HUES64 (cell line): ENCODE results near the gene XPR1.
"Not testable (repeated sequence)": the region's sequence is repeated elsewhere in the genome, so short reads cannot be mapped to it uniquely, and the experiment has no call there.

Experiments used
- H3K27ac ChIP-seq: 2 replicates; pipeline ENCODE4 v1.7.0; 2013; ENCODE audit warnings: low read depth, low read length, inconsistent platforms
- H3K27me3 ChIP-seq: 2 replicates; pipeline ENCODE4 v1.6.1; 2013; ENCODE audit warnings: mild to moderate bottlenecking, low read length; ENCODE audit not compliant: insufficient read depth
- H3K36me3 ChIP-seq: 2 replicates; pipeline ENCODE4 v1.6.1; 2013; ENCODE audit warnings: mild to moderate bottlenecking, low read length; ENCODE audit not compliant: insufficient read depth
- H3K4me1 ChIP-seq: 2 replicates; pipeline ENCODE4 v1.6.1; 2013; ENCODE audit warnings: mild to moderate bottlenecking, low read length, moderate library complexity; ENCODE audit not compliant: insufficient read depth
- H3K4me3 ChIP-seq: 2 replicates; pipeline ENCODE4 v1.5.1; 2013; ENCODE audit warnings: mild to moderate bottlenecking, low read length, moderate library complexity
- H3K9ac ChIP-seq: 2 replicates; pipeline ENCODE4 v1.6.1; 2013; ENCODE audit warnings: mild to moderate bottlenecking, low read depth, low read length
- H3K9me3 ChIP-seq: 2 replicates; pipeline ENCODE4 v1.6.1; 2013; ENCODE audit warnings: low read depth, low read length; ENCODE audit not compliant: insufficient read depth
- WGBS: fragments of 150-250, 120-280 bp; methylation state at CpG from one replicate; pipeline ENCODE4 v1.1.7; 2013; ENCODE audit warnings: missing lambda C conversion rate; 5-methylcytosine and 5-hydroxymethylcytosine counted together

XPR1 gene

GRCh38 chr1:180683117-180683516, 51.3 kb downstream of the XPR1 start:
- WGBS, result 100% methylated on average over 2 of the region's 3 CpGs
- H3K9ac ChIP-seq, H3K27me3 ChIP-seq, H3K36me3 ChIP-seq, H3K4me3 ChIP-seq, H3K4me1 ChIP-seq, H3K9me3 ChIP-seq, H3K27ac ChIP-seq: not testable (repeated sequence)

GRCh38 chr1:180691322-180691913, 59.6 kb downstream of the XPR1 start:
- H3K4me1 ChIP-seq, result peaks cover 24% of the 10 kb centered on the region
- H3K9ac ChIP-seq, result no peak overlapping the region
- WGBS, result 75% methylated on average over 2 of the region's 2 CpGs
- H3K9me3 ChIP-seq, result no peaks in the 10 kb centered on the region
- no peaks in the 10 kb centered on the region for H3K27me3 ChIP-seq
- H3K27ac ChIP-seq, result no peak overlapping the region
- no peaks in the 10 kb centered on the region for H3K36me3 ChIP-seq
- H3K4me3 ChIP-seq, result no peak overlapping the region

GRCh38 chr1:180693564-180694244, 61.9 kb downstream of the XPR1 start:
- Histone ChIP-seq H3K9ac (no peak overlapping the region), H3K27ac (no peak overlapping the region), H3K4me1 (peaks cover 24% of the 10 kb centered on the region), H3K27me3 (no peaks in the 10 kb centered on the region), H3K4me3 (no peak overlapping the region), H3K36me3 (no peaks in the 10 kb centered on the region), H3K9me3 (peaks cover 14% of the 10 kb centered on the region)
- WGBS, result 94% methylated on average over 5 of the region's 5 CpGs

GRCh38 chr1:180695282-180695681, 63.5 kb downstream of the XPR1 start:
- H3K36me3 ChIP-seq, result no peaks in the 10 kb centered on the region
- WGBS, result 74% methylated on average over 8 of the region's 8 CpGs
- peaks cover 17% of the 10 kb centered on the region for H3K9me3 ChIP-seq
- H3K4me1 ChIP-seq, result peaks cover 24% of the 10 kb centered on the region
- no peak overlapping the region for H3K27ac ChIP-seq
- H3K9ac ChIP-seq, result no peak overlapping the region
- no peak overlapping the region for H3K4me3 ChIP-seq
- H3K27me3 ChIP-seq, result no peaks in the 10 kb centered on the region

GRCh38 chr1:180696361-180696760, 64.5 kb downstream of the XPR1 start:
- no peak overlapping the region for H3K9ac ChIP-seq
- no peak overlapping the region for H3K27ac ChIP-seq
- 95% methylated on average over 1 of the region's 1 CpG for WGBS
- H3K9me3 ChIP-seq, result peaks cover 17% of the 10 kb centered on the region
- peaks cover 23% of the 10 kb centered on the region for H3K4me1 ChIP-seq
- H3K4me3 ChIP-seq, result no peak overlapping the region
- H3K27me3 ChIP-seq, result no peaks in the 10 kb centered on the region
- H3K36me3 ChIP-seq, result no peaks in the 10 kb centered on the region

GRCh38 chr1:180698580-180698979, 66.8 kb downstream of the XPR1 start:
- Histone ChIP-seq H3K27me3 (no peaks in the 10 kb centered on the region), H3K4me3 (no peak overlapping the region), H3K4me1 (peaks cover 11% of the 10 kb centered on the region; the same call in 1 of the 2 replicates), H3K27ac (no peak overlapping the region), H3K9me3 (peaks cover 17% of the 10 kb centered on the region), H3K9ac (no peak overlapping the region), H3K36me3 (no peaks in the 10 kb centered on the region)
- WGBS, result 86% methylated on average over 1 of the region's 1 CpG

GRCh38 chr1:180702376-180702775, 70.6 kb downstream of the XPR1 start:
- H3K9ac ChIP-seq, H3K27ac ChIP-seq, H3K27me3 ChIP-seq, H3K4me1 ChIP-seq, H3K4me3 ChIP-seq, H3K36me3 ChIP-seq: not testable (repeated sequence)
- peaks cover 16% of the 10 kb centered on the region for H3K9me3 ChIP-seq
- whole genome bisulfite sequencing, result no CpG with 5 or more reads among the region's 2 CpGs

GRCh38 chr1:180710746-180711145, 78.9 kb downstream of the XPR1 start:
- H3K36me3 ChIP-seq, H3K9ac ChIP-seq, H3K9me3 ChIP-seq, H3K4me1 ChIP-seq, H3K27me3 ChIP-seq, H3K27ac ChIP-seq, H3K4me3 ChIP-seq: not testable (repeated sequence)
- WGBS, result 94% methylated on average over 30 of the region's 30 CpGs

GRCh38 chr1:180711260-180711659, 79.4 kb downstream of the XPR1 start:
- H3K4me3 ChIP-seq, result not testable (repeated sequence)

GRCh38 chr1:180720753-180721152, 88.9 kb downstream of the XPR1 start:
- 94% methylated on average over 4 of the region's 4 CpGs for WGBS
- no peaks in the 10 kb centered on the region for H3K27me3 ChIP-seq

More at GRCh38 chr1:180711260-180711659, 79.4 kb downstream of the XPR1 start:
- not testable (repeated sequence) for H3K27ac ChIP-seq, H3K27me3 ChIP-seq, H3K9me3 ChIP-seq, H3K9ac ChIP-seq, H3K4me1 ChIP-seq, H3K36me3 ChIP-seq
- 98% methylated on average over 18 of the region's 19 CpGs for WGBS

GRCh38 chr1:180722586-180722985, 90.8 kb downstream of the XPR1 start:
- Histone ChIP-seq H3K9ac (no peak overlapping the region), H3K36me3 (no peaks in the 10 kb centered on the region), H3K27ac (no peak overlapping the region), H3K27me3 (no peaks in the 10 kb centered on the region), H3K9me3 (no peaks in the 10 kb centered on the region), H3K4me3 (no peak overlapping the region), H3K4me1 (no peaks in the 10 kb centered on the region)
- WGBS, result 100% methylated on average over 1 of the region's 1 CpG

More at GRCh38 chr1:180720753-180721152, 88.9 kb downstream of the XPR1 start:
- Histone ChIP-seq H3K4me1 (no peaks in the 10 kb centered on the region), H3K27ac (no peak overlapping the region), H3K36me3 (no peaks in the 10 kb centered on the region), H3K4me3 (no peak overlapping the region), H3K9ac (no peak overlapping the region), H3K9me3 (no peaks in the 10 kb centered on the region)
